Measurements from ENCODE around the gene CA14. TPM values are rescaled to one million over a fixed set of nuclear protein-coding genes. Genes with fewer than 3 reads are reported as not detected.

The CA14 gene
- total and polyA plus RNA-seq, 9 of the 15 experiments (the other 6 are each of a cell fraction or from before 2014, with no cell fraction given), result 0.13 to 0.57 (median 0.26) TPM; not detected in 1

DNA sequence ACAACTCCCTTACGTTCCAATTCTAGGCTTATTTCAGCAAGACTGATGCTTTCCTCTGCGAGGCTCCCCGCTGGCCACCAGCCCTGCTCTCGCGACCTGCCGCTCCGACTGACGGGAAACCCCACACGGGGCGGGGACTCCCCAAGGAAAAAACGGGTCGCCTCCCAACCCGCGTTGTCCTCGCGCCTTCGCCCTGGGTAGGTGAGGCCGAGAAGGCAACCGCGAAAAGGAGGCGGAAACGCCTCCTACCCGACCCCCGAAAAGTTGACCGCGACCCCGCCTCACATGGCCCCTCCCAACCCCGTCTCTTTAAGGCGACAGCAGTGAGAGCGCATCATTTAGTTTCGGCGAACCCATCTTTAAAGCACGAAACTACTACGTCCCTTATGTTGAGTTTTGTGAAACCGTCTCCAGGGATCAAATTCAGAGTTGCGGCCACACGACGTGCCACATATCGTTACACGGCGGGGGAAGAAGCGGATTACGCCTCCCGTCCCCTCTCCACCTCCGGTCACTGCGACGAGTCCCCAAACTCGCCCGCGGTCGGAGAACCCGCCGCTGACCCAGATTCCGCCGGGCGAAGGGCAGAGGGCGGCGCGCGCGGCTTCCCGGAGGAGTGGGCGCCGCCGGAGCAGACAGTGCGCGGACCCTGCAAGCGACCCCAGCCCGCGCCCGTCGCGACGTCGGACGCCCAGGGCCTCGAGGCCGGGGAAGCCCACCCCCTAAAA lies 22.8 kb upstream of the CA14 start (continued):
- TF ChIP-seq, protein P1, sequence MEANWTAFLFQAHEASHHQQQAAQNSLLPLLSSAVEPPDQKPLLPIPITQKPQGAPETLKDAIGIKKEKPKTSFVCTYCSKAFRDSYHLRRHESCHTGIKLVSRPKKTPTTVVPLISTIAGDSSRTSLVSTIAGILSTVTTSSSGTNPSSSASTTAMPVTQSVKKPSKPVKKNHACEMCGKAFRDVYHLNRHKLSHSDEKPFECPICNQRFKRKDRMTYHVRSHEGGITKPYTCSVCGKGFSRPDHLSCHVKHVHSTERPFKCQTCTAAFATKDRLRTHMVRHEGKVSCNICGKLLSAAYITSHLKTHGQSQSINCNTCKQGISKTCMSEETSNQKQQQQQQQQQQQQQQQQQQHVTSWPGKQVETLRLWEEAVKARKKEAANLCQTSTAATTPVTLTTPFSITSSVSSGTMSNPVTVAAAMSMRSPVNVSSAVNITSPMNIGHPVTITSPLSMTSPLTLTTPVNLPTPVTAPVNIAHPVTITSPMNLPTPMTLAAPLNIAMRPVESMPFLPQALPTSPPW (CRISPR knock-in tag; IDR thresholded peaks at IDR 0.05), result peak; percentile 50; the same call in 1 of the 2 replicates
- peak; percentile 82 for TF ChIP-seq POLR2H (tag; IDR thresholded peaks at IDR 0.05; ENCODE audit: low read depth)
- TF ChIP-seq E2F1 (CRISPR knock-in tag; IDR thresholded peaks at IDR 0.05), result peak; percentile 77; the same call in 1 of the 2 replicates
- TF ChIP-seq HEY1 (CRISPR knock-in tag; IDR thresholded peaks at IDR 0.05; ENCODE audit: borderline replicate concordance), result no peak
- peak; percentile 38 for TF ChIP-seq ZFX (CRISPR knock-in tag; IDR thresholded peaks at IDR 0.05)
- TF ChIP-seq ZBTB1 (CRISPR knock-in tag; IDR thresholded peaks at IDR 0.05; ENCODE audit: borderline replicate concordance, low read depth), result peak; percentile 21; the same call in 1 of the 2 replicates
- TF ChIP-seq ZNF324 (CRISPR knock-in tag; IDR thresholded peaks at IDR 0.05), result no peak
- TF ChIP-seq BCOR (IDR thresholded peaks at IDR 0.05), result peak; percentile 58
- peak; percentile 60 for TF ChIP-seq KDM5B (IDR thresholded peaks at IDR 0.05; ENCODE audit: insufficient replicate concordance, low read depth, low read length)
- TF ChIP-seq PRDM10 (IDR thresholded peaks at IDR 0.05; ENCODE audit: partially characterized antibody), result peak; percentile 29

All from K562 (cell line).